ENCODE results near the gene IGFBP3. TPM values are rescaled to one million over a fixed set of nuclear protein-coding genes. Genes with fewer than 3 reads are reported as not detected.

IGFBP3 gene
- total and polyA plus RNA-seq, 2 of the 13 experiments (the other 11 are each of a cell fraction or from before 2014, with no cell fraction given), result 57.5 TPM; not detected in 1

DNA sequence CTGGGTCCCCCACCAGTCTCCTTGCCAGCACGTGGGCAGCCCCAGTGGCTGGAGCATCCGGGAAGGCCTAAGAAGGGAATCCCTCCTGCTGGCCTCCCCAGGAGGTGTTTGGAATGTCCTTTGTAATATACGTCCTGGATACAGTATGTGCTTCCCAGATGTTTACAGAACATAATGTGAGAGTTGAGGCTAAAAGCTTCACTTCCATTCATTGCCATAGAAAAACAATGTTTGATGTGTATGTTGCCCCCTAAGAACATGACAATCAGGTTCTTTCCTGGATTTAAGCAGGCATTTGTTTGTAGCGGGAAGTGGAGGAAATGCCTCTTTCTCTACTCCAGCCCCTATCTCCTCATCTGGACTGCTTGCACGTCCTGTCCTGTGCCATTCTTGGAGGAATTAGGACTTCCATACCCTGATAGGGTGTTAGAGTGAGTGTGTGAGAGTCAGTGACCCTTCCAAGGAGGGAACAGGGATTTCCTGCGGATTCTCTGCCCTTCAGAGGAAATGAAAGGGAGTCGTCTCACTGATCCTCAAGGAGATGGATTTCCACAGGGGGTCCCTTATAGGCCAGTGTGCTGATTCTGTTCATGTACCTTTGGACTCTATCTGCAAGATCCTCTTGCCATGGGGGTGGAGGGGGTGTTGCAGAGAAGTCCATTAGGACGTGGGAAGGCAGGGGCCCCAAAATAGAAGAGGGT is 31.6 kb downstream of the IGFBP3 start (continued):
- TF ChIP-seq, protein P1, sequence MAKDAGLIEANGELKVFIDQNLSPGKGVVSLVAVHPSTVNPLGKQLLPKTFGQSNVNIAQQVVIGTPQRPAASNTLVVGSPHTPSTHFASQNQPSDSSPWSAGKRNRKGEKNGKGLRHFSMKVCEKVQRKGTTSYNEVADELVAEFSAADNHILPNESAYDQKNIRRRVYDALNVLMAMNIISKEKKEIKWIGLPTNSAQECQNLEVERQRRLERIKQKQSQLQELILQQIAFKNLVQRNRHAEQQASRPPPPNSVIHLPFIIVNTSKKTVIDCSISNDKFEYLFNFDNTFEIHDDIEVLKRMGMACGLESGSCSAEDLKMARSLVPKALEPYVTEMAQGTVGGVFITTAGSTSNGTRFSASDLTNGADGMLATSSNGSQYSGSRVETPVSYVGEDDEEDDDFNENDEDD (CRISPR knock-in tag; IDR thresholded peaks at IDR 0.05; ENCODE audit: borderline replicate concordance), result no peak
- TF ChIP-seq PHF8 (CRISPR knock-in tag; IDR thresholded peaks at IDR 0.05) (no peak), ZNF350 (CRISPR knock-in tag; IDR thresholded peaks at IDR 0.05; ENCODE audit: borderline replicate concordance, low read depth) (no peak), ZNF331 (CRISPR knock-in tag; IDR thresholded peaks at IDR 0.05) (no peak), ZFP62 (CRISPR knock-in tag; IDR thresholded peaks at IDR 0.05) (no peak)
- TF ChIP-seq, protein P2, sequence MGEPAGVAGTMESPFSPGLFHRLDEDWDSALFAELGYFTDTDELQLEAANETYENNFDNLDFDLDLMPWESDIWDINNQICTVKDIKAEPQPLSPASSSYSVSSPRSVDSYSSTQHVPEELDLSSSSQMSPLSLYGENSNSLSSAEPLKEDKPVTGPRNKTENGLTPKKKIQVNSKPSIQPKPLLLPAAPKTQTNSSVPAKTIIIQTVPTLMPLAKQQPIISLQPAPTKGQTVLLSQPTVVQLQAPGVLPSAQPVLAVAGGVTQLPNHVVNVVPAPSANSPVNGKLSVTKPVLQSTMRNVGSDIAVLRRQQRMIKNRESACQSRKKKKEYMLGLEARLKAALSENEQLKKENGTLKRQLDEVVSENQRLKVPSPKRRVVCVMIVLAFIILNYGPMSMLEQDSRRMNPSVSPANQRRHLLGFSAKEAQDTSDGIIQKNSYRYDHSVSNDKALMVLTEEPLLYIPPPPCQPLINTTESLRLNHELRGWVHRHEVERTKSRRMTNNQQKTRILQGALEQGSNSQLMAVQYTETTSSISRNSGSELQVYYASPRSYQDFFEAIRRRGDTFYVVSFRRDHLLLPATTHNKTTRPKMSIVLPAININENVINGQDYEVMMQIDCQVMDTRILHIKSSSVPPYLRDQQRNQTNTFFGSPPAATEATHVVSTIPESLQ (CRISPR knock-in tag; conservative IDR thresholded peaks at IDR 0.05), result peak; percentile 88; the same call in 1 of the 2 replicates
- TF ChIP-seq, protein P3, sequence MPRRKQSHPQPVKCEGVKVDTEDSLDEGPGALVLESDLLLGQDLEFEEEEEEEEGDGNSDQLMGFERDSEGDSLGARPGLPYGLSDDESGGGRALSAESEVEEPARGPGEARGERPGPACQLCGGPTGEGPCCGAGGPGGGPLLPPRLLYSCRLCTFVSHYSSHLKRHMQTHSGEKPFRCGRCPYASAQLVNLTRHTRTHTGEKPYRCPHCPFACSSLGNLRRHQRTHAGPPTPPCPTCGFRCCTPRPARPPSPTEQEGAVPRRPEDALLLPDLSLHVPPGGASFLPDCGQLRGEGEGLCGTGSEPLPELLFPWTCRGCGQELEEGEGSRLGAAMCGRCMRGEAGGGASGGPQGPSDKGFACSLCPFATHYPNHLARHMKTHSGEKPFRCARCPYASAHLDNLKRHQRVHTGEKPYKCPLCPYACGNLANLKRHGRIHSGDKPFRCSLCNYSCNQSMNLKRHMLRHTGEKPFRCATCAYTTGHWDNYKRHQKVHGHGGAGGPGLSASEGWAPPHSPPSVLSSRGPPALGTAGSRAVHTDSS (CRISPR knock-in tag; conservative IDR thresholded peaks at IDR 0.05), result peak; percentile 79; the same call in 1 of the 2 replicates
- TF ChIP-seq, protein P4, sequence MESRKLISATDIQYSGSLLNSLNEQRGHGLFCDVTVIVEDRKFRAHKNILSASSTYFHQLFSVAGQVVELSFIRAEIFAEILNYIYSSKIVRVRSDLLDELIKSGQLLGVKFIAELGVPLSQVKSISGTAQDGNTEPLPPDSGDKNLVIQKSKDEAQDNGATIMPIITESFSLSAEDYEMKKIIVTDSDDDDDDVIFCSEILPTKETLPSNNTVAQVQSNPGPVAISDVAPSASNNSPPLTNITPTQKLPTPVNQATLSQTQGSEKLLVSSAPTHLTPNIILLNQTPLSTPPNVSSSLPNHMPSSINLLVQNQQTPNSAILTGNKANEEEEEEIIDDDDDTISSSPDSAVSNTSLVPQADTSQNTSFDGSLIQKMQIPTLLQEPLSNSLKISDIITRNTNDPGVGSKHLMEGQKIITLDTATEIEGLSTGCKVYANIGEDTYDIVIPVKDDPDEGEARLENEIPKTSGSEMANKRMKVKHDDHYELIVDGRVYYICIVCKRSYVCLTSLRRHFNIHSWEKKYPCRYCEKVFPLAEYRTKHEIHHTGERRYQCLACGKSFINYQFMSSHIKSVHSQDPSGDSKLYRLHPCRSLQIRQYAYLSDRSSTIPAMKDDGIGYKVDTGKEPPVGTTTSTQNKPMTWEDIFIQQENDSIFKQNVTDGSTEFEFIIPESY (CRISPR knock-in tag; IDR thresholded peaks at IDR 0.05), result peak; percentile 5; the same call in 1 of the 2 replicates
- TF ChIP-seq, protein P5, sequence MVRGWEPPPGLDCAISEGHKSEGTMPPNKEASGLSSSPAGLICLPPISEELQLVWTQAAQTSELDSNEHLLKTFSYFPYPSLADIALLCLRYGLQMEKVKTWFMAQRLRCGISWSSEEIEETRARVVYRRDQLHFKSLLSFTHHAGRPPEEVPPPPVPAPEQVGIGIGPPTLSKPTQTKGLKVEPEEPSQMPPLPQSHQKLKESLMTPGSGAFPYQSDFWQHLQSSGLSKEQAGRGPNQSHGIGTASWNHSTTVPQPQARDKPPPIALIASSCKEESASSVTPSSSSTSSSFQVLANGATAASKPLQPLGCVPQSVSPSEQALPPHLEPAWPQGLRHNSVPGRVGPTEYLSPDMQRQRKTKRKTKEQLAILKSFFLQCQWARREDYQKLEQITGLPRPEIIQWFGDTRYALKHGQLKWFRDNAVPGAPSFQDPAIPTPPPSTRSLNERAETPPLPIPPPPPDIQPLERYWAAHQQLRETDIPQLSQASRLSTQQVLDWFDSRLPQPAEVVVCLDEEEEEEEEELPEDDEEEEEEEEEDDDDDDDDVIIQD (CRISPR knock-in tag; IDR thresholded peaks at IDR 0.05; ENCODE audit: low read depth), result no peak; the same call in 1 of the 2 replicates
- TF ChIP-seq, protein P6, sequence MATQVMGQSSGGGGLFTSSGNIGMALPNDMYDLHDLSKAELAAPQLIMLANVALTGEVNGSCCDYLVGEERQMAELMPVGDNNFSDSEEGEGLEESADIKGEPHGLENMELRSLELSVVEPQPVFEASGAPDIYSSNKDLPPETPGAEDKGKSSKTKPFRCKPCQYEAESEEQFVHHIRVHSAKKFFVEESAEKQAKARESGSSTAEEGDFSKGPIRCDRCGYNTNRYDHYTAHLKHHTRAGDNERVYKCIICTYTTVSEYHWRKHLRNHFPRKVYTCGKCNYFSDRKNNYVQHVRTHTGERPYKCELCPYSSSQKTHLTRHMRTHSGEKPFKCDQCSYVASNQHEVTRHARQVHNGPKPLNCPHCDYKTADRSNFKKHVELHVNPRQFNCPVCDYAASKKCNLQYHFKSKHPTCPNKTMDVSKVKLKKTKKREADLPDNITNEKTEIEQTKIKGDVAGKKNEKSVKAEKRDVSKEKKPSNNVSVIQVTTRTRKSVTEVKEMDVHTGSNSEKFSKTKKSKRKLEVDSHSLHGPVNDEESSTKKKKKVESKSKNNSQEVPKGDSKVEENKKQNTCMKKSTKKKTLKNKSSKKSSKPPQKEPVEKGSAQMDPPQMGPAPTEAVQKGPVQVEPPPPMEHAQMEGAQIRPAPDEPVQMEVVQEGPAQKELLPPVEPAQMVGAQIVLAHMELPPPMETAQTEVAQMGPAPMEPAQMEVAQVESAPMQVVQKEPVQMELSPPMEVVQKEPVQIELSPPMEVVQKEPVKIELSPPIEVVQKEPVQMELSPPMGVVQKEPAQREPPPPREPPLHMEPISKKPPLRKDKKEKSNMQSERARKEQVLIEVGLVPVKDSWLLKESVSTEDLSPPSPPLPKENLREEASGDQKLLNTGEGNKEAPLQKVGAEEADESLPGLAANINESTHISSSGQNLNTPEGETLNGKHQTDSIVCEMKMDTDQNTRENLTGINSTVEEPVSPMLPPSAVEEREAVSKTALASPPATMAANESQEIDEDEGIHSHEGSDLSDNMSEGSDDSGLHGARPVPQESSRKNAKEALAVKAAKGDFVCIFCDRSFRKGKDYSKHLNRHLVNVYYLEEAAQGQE (IDR thresholded peaks at IDR 0.05; ENCODE audit: borderline replicate concordance in 1 of 2, low read depth in 1 of 2, low read length in 2 of 2), result no peak
- TF ChIP-seq, protein P7, sequence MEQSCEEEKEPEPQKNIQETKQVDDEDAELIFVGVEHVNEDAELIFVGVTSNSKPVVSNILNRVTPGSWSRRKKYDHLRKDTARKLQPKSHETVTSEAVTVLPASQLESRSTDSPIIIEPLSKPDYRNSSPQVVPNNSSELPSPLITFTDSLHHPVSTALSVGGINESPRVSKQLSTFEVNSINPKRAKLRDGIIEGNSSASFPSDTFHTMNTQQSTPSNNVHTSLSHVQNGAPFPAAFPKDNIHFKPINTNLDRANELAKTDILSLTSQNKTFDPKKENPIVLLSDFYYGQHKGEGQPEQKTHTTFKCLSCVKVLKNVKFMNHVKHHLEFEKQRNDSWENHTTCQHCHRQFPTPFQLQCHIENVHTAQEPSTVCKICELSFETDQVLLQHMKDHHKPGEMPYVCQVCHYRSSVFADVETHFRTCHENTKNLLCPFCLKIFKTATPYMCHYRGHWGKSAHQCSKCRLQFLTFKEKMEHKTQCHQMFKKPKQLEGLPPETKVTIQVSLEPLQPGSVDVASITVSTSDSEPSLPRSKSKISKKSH (CRISPR knock-in tag; IDR thresholded peaks at IDR 0.05; ENCODE audit: borderline replicate concordance), result no peak
- TF ChIP-seq, protein P8, sequence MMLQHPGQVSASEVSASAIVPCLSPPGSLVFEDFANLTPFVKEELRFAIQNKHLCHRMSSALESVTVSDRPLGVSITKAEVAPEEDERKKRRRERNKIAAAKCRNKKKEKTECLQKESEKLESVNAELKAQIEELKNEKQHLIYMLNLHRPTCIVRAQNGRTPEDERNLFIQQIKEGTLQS (CRISPR knock-in tag; IDR thresholded peaks at IDR 0.05), result no peak

Measured in HepG2 (cell line).